ENCODE measurements around the gene SLAMF7. TPM values are rescaled to one million over a fixed set of nuclear protein-coding genes. Genes with fewer than 3 reads are reported as not detected.
A peak's percentile ranks its signal among the peaks of the same experiment; 100 is the strongest.

SLAMF7 gene
- total RNA-seq, 1 donor from 2014 or later = 0.08 TPM

DNA sequence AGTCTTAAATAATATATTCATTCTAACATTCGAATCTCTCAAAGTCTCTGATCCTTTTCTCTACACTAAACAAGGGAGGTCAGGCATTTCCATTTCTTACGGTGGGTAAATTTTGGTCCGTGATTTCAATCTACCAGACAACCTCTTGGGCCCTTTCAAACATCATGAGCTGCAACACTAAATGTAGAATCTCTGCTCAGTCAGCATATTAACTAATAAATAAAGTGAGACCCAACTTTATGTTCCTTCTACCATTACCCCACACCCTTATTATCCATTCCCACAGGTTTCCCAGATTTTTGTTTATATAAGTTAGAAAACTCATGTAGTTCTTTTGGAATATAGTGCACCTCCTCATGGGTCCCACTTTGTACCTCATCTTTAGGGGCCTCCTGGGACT, 24.9 kb downstream of the SLAMF7 start:
- TF ChIP-seq, protein P1, sequence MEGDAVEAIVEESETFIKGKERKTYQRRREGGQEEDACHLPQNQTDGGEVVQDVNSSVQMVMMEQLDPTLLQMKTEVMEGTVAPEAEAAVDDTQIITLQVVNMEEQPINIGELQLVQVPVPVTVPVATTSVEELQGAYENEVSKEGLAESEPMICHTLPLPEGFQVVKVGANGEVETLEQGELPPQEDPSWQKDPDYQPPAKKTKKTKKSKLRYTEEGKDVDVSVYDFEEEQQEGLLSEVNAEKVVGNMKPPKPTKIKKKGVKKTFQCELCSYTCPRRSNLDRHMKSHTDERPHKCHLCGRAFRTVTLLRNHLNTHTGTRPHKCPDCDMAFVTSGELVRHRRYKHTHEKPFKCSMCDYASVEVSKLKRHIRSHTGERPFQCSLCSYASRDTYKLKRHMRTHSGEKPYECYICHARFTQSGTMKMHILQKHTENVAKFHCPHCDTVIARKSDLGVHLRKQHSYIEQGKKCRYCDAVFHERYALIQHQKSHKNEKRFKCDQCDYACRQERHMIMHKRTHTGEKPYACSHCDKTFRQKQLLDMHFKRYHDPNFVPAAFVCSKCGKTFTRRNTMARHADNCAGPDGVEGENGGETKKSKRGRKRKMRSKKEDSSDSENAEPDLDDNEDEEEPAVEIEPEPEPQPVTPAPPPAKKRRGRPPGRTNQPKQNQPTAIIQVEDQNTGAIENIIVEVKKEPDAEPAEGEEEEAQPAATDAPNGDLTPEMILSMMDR (IDR thresholded peaks at IDR 0.05; ENCODE audit: insufficient read depth, low read length, poor library complexity, severe bottlenecking) = no peak
- no peaks in the 10 kb centered on the region for H3K36me3 ChIP-seq (ENCODE audit: control insufficient read depth, insufficient read depth, low read length)

DNA sequence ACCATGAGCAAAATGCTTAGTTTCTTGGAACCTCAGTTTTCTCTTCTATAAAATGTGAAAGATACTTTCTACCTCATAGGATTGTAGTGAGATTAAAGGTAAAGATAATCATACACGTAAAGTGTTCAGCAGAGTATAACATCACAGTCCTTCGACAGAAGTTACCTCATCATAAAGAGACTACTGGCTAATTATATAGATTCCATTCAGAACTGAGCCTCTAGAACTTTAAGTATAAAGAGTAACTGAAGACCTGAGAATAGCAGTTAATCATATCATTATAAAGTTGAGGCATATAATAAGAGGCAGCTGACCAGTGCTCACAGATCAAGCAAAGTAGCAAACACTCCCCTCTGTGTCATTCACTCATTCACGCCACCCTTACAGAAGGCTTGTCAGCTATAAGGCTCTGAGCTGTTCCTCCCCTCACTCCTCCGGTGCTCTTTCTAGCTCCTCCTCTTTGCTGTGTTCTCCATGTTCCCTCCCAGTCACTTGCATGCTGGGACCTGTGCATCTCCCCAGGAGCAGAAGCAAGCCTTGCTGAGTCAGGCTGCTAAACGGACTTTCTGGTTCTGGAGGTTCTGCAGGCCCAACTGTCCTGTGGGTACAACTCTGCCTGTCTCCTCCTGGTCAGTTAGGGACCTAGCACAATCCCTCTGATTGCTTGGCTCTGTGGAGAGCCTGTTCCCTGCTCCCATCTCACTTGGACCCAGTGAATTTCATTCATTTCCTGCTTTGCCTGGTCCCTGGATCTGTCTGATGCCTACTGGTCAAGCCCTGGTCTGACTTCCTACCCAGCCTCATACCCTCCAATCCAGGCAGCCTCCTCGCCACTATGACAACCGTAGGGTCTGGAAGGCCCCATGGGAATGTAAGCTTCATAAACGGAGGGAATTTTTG, 28.6 kb downstream of the SLAMF7 start:
- no peak for DNase-seq (ENCODE audit: low read depth)
- no peaks in the 10 kb centered on the region for H3K27me3 ChIP-seq (ENCODE audit: control insufficient read depth, insufficient read depth, low read length)
- H3K4me3 ChIP-seq (ENCODE audit: low read depth, low read length) = no peak overlapping the region
- TF ChIP-seq, protein P1 (IDR thresholded peaks at IDR 0.05; ENCODE audit: insufficient read depth, low read length, poor library complexity, severe bottlenecking) = no peak
- H3K36me3 ChIP-seq (ENCODE audit: control insufficient read depth, insufficient read depth, low read length) = no peaks in the 10 kb centered on the region

More for the DNA sequence above, 24.9 kb downstream of the SLAMF7 start:
- no peak for DNase-seq (ENCODE audit: low read depth)
- Histone ChIP-seq H3K4me3 (ENCODE audit: low read depth, low read length) (no peak overlapping the region), H3K27me3 (ENCODE audit: control insufficient read depth, insufficient read depth, low read length) (no peaks in the 10 kb centered on the region)

GRCh38 chr1:160768295-160768657, 29.2 kb downstream of the SLAMF7 start:
- Histone ChIP-seq H3K4me3 (ENCODE audit: low read depth, low read length) (no peak overlapping the region), H3K27me3 (ENCODE audit: control insufficient read depth, insufficient read depth, low read length) (no peaks in the 10 kb centered on the region), H3K36me3 (ENCODE audit: control insufficient read depth, insufficient read depth, low read length) (no peaks in the 10 kb centered on the region)
- TF ChIP-seq, protein P1 (IDR thresholded peaks at IDR 0.05; ENCODE audit: insufficient read depth, low read length, poor library complexity, severe bottlenecking) = peak; percentile 38
- no peak for DNase-seq (ENCODE audit: low read depth)

GRCh38 chr1:160772331-160772730, 33.3 kb downstream of the SLAMF7 start:
- no peak for DNase-seq (ENCODE audit: low read depth)
- Histone ChIP-seq H3K27me3 (ENCODE audit: control insufficient read depth, insufficient read depth, low read length) (no peaks in the 10 kb centered on the region), H3K36me3 (ENCODE audit: control insufficient read depth, insufficient read depth, low read length) (no peaks in the 10 kb centered on the region), H3K4me3 (ENCODE audit: low read depth, low read length) (no peak overlapping the region)
- TF ChIP-seq, protein P1 (IDR thresholded peaks at IDR 0.05; ENCODE audit: insufficient read depth, low read length, poor library complexity, severe bottlenecking) = no peak

- H3K4me3 ChIP-seq (ENCODE audit: low read depth, low read length) = no peak overlapping the region
- DNase-seq (ENCODE audit: low read depth) = no peak
- H3K36me3 ChIP-seq (ENCODE audit: control insufficient read depth, insufficient read depth, low read length) = no peaks in the 10 kb centered on the region
- TF ChIP-seq, protein P1 (IDR thresholded peaks at IDR 0.05; ENCODE audit: insufficient read depth, low read length, poor library complexity, severe bottlenecking) = no peak
- H3K27me3 ChIP-seq (ENCODE audit: control insufficient read depth, insufficient read depth, low read length) = no peaks in the 10 kb centered on the region
Measured at GRCh38 chr1:160773093-160773492, 34.0 kb downstream of the SLAMF7 start.

Measured in kidney epithelial cell (primary cell).